Activated CD8-positive, alpha-beta memory T cell treated with anti-CD3 and anti-CD28 coated beads, Interleukin-2, amount 10 ng/mL, durations not matched to agents 7 days and 5 days (primary cell): Measurements from ENCODE around the gene PLOD3. TPM values are rescaled to one million over a fixed set of nuclear protein-coding genes. Genes with fewer than 3 reads are reported as not detected.
"Not testable (repeated sequence)": the region's sequence is repeated elsewhere in the genome, so short reads cannot be mapped to it uniquely, and the experiment has no call there.

Experiments used
- ATAC-seq: fragments of 150-1000 bp; cut with Tn5 transposase; one replicate; pipeline ENCODE4 v1.10.0; 2021; ENCODE audit warnings: moderate library complexity
- CTCF ChIA-PET: fragments of 350-600 bp; sonication (Branson Sonifier 250); formaldehyde crosslinking; loops from one replicate; lab custom pipeline; 2021; ENCODE audit warnings: antibody characterized with exemption; lab: Charles Lee
- DNase-seq: peaks from one replicate; pipeline ENCODE4 v3.0.0-alpha.2; 2020
- H3K27ac Mint-ChIP-seq: one replicate; pipeline ENCODE4 v1.8.0; 2021; ENCODE audit warnings: mild to moderate bottlenecking, mixed read lengths
- H3K27me3 Mint-ChIP-seq: one replicate; pipeline ENCODE4 v1.8.0; 2021; ENCODE audit warnings: mixed read lengths
- H3K36me3 Mint-ChIP-seq: one replicate; pipeline ENCODE4 v1.8.0; 2021; ENCODE audit warnings: mild to moderate bottlenecking, mixed read lengths
- H3K4me1 Mint-ChIP-seq: one replicate; pipeline ENCODE4 v1.8.0; 2021; ENCODE audit warnings: mixed read lengths
- H3K4me3 Mint-ChIP-seq: one replicate; pipeline ENCODE4 v1.8.0; 2021; ENCODE audit warnings: mild to moderate bottlenecking, moderate library complexity, mixed read lengths
- H3K9me3 Mint-ChIP-seq: one replicate; pipeline ENCODE4 v1.8.0; 2022; ENCODE audit warnings: low read depth, mixed read lengths
- total RNA-seq, 2 experiments: library from RNA; stranded (reverse); gene quantifications; one replicate each; pipeline ENCODE4 v1.2.3, GENCODE V29; 2021

The PLOD3 gene, protein sequence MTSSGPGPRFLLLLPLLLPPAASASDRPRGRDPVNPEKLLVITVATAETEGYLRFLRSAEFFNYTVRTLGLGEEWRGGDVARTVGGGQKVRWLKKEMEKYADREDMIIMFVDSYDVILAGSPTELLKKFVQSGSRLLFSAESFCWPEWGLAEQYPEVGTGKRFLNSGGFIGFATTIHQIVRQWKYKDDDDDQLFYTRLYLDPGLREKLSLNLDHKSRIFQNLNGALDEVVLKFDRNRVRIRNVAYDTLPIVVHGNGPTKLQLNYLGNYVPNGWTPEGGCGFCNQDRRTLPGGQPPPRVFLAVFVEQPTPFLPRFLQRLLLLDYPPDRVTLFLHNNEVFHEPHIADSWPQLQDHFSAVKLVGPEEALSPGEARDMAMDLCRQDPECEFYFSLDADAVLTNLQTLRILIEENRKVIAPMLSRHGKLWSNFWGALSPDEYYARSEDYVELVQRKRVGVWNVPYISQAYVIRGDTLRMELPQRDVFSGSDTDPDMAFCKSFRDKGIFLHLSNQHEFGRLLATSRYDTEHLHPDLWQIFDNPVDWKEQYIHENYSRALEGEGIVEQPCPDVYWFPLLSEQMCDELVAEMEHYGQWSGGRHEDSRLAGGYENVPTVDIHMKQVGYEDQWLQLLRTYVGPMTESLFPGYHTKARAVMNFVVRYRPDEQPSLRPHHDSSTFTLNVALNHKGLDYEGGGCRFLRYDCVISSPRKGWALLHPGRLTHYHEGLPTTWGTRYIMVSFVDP
- total RNA-seq = 10 to 100 TPM; 41.6 to 42.3 TPM

DNA sequence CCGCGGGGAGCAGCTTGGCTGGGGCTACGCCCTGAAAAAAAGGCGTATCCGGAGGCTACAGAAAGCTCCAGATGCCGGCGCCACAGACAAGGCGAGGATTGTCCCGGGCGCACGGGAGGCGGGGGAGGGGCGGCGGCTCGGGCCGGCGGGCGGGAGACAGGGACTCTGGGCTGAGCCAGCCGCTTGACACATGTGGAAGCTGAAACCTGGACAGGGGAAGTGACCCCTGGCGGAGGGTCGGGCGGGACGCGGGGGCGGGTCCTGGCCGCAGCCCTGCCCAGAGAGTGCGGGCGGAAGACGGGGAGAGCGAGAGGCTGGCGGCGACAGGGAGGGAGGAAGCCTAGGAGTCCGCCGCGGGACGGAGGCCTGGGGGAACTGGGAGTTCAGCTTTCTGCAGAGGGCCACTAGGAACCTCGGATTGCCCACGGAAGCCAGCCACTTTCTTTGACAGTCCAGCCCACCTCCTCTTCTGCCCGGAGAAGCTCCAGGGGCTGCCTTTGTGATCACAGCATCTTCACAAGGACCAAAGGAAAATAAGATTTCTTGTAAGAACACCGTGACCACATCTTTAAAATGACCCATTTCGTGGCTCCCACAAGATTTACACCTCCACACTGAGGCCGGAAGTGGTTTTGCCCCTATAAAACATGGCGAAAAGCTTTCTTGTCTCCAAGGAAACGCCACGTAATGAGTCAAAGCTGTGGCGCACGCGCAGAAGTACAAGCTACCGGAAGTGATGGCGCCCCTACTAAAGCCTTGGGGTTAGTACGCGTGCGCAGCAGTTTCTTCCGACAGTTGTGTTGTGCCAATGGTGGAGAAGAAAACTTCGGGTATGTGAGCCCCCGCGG, at the start of gene PLOD3, which contains the start of gene ZNHIT1:
Gene PLOD3 (minus strand): TSS at position 194 of the 848 bp plus-strand sequence. CDS start 307 bp downstream, outside the sequence.
Gene ZNHIT1 (plus strand): TSS at position 778 of the 848 bp plus-strand sequence. CDS start 31 bp downstream, at position 809.
- Mint-ChIP-seq H3K9me3 (no peaks in the 10 kb centered on the region), H3K27ac (peak within 1 kb of the TSS; percentile 84), H3K36me3 (peaks cover 4% of the 10 kb centered on the region), H3K27me3 (no peaks in the 10 kb centered on the region), H3K4me3 (peak within 1 kb of the TSS; percentile 93), H3K4me1 (peaks cover 27% of the 10 kb centered on the region)
- CTCF ChIA-PET = interaction anchor here (0.9 to 2.9 kb wide), 23 partner anchors 9 to 366 kb away, joined by 3 to 69 read pairs (median 5); partner anchors contain the start of genes FIS1, MOGAT3, SLC12A9 and UFSP1
- peak; percentile 98 for DNase-seq
- ATAC-seq = peak; percentile 74

DNA sequence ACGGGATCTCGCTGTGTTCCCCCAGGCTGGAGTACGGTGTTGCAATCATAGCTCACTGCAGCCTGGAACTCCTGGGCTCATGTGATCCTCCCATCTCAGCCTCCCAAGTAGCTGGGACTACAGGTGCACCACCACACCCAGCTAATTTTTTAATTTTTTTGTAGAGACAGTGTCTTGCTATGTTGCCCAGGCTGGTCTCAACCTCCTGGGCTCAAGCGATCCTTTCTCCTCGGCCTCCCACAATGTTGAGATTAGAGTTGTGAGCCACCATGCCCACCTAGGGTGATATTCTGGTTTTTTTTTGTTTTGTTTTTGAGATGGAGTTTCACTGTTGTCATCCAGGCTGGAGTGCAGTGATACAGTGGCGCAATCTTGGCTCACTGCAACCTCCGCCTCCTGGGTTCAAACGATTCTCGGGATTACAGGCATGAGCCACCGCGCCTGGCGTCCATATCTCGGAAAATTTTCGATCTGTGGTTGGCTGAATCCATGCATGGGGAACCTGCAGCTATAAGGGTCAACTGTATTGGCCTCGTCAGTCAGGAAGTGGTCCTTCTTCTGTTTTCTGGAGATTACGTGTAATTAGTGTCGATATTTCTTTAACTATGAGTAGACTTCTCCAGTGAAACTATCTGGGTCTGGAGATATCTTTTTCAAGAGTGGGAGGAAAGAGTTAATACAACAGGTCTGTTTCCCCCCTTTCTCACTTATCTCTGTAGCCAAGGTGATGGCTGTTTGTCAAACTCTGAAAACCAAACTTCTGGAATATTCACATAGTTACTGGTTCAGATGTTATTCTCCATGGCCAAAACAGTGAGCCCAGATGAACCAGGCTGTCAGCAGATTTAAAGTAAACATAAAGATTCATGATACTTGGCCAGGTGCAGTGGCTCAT, 48.5 kb upstream of the PLOD3 start:
- Mint-ChIP-seq H3K9me3 (no peaks in the 10 kb centered on the region), H3K36me3 (no peaks in the 10 kb centered on the region), H3K27me3 (peaks cover 5% of the 10 kb centered on the region), H3K4me3 (no peak overlapping the region), H3K4me1 (no peaks in the 10 kb centered on the region), H3K27ac (no peak overlapping the region)
- CTCF ChIA-PET = interaction anchor here (1.4 to 1.6 kb wide), 2 partner anchors 14 to 17 kb away, joined by 3 to 5 read pairs; no protein-coding TSS in a partner anchor
- DNase-seq (no peak), ATAC-seq (no peak)

DNA sequence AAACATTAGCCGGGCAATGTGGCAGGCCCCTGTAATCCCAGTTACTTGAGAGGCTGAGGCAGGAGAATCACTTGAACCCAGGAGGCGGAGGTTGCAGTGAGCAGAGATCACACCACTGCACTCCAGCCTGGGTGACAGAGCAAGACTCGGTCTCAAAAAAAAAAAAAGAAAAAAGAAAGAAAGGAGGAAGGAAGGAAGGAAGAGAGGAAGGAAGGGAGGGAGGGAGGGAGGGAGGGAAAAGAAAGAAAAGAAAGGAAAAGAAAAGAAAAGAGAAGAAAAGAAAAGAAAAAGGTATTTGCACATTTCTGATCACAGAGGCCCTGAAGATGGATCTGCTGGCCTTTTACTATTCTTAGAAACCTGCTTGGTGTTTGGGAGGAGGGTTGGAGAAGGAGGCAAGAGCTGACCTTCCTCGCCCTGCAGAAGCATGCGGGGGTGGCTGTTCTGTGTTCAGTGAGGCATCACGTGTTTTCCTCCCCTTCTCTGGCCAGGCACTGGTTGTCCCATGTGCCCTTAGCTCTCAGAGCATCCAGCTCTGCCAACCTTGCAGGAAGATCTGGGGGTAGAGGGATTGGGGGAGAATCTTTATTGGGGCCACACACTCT, 46.8 kb upstream of the PLOD3 start:
- DNase-seq, H3K4me1 Mint-ChIP-seq, H3K36me3 Mint-ChIP-seq, H3K9me3 Mint-ChIP-seq, H3K27ac Mint-ChIP-seq, ATAC-seq, H3K4me3 Mint-ChIP-seq, H3K27me3 Mint-ChIP-seq: not testable (repeated sequence)
- CTCF ChIA-PET = interaction anchor here (0.8 to 1.6 kb wide), 3 partner anchors 10 to 120 kb away, joined by 3 to 5 read pairs (median 3); no protein-coding TSS in a partner anchor

DNA sequence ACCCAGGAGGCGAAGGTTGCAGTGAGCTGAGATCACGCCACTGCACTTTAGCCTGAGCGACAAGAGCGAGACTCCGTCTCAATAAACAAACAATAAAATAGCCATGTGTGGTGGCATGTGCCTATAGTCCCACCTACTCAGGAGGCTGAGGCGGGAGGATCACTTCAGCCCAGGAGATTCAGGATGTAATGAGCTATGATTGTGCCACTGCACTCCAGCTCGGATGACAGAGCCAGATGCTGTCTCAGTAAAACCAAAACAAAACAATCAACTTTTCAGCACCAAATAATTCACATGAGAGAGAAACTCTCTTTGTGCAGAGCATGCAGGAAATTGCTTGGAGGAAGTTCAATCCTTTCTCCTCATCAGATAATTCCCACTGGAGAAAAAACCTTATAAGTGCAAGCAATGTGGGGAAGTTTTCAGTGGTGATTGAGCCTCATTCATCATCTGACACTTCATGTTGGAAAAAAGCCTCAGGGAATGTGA, 40.9 kb upstream of the PLOD3 start:
- CTCF ChIA-PET = interaction anchor here (0.7 to 1.6 kb wide), 4 partner anchors 15 to 918 kb away, joined by 3 to 9 read pairs (median 4); no protein-coding TSS in a partner anchor
- H3K4me1 Mint-ChIP-seq = no peaks in the 10 kb centered on the region

DNA sequence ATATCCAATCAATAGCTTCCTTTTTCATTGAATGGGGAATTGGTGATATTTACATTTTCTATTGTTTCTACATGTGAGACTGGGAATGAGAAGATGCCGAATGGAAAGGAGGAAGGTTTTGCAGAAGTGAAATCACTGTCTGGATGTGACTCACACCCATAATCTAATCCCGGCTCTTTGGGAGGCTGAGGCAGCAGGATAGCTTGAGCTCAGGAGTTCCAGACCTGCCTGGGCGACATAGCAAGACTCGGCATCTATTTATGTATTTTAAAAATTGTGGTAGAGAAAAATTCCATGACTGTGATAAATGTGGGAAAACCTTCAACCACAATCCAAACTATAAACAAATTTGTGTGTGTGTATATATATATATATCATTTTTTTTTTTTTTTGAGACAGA, 38.4 kb upstream of the PLOD3 start:
- H3K4me3 Mint-ChIP-seq = no peak overlapping the region
- ATAC-seq (no peak), DNase-seq (no peak)
- peaks cover 13% of the 10 kb centered on the region for H3K4me1 Mint-ChIP-seq
- no peaks in the 10 kb centered on the region for H3K9me3 Mint-ChIP-seq
- peaks cover 7% of the 10 kb centered on the region for H3K36me3 Mint-ChIP-seq
- H3K27ac Mint-ChIP-seq = no peak overlapping the region
- CTCF ChIA-PET = interaction anchor here (1.3 to 1.4 kb wide), 3 partner anchors 12 to 112 kb away, joined by 3 to 4 read pairs (median 4); partner anchors contain the start of gene ZNHIT1
- no peaks in the 10 kb centered on the region for H3K27me3 Mint-ChIP-seq

More for the DNA sequence above, 40.9 kb upstream of the PLOD3 start:
- DNase-seq (no peak), ATAC-seq (no peak)
- H3K27ac Mint-ChIP-seq = no peak overlapping the region
- no peaks in the 10 kb centered on the region for H3K36me3 Mint-ChIP-seq
- no peak overlapping the region for H3K4me3 Mint-ChIP-seq
- no peaks in the 10 kb centered on the region for H3K27me3 Mint-ChIP-seq
- H3K9me3 Mint-ChIP-seq = no peaks in the 10 kb centered on the region

DNA sequence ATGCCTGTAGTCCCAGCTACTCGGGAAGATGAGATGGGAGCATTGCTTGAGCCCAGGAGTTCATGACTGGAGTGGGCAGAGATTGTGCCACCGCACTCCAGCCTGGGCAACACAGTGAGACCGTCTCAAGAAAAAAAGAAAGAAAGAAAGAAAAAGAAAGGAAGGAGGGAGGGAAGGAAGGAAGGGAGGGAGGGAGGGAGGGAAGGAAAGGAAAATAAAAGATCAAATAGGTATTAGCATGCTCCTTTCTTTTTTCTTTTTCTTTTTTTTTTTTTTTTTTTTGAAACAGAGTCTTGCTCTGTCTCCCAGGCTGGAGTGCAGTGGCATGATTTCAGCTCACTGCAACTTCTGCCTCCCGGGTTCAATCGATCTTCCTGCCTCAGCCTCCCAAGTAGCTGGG, 35.8 kb upstream of the PLOD3 start:
- DNase-seq, H3K27ac Mint-ChIP-seq, H3K4me3 Mint-ChIP-seq, ATAC-seq, H3K27me3 Mint-ChIP-seq, H3K9me3 Mint-ChIP-seq: not testable (repeated sequence)
- CTCF ChIA-PET = interaction anchor here (0.6 to 2.8 kb wide), 4 partner anchors 9 to 115 kb away, joined by 4 to 17 read pairs (median 12); partner anchors contain the start of genes PLOD3 and ZNHIT1
- Mint-ChIP-seq H3K4me1 (peaks cover 22% of the 10 kb centered on the region), H3K36me3 (peaks cover 15% of the 10 kb centered on the region)

DNA sequence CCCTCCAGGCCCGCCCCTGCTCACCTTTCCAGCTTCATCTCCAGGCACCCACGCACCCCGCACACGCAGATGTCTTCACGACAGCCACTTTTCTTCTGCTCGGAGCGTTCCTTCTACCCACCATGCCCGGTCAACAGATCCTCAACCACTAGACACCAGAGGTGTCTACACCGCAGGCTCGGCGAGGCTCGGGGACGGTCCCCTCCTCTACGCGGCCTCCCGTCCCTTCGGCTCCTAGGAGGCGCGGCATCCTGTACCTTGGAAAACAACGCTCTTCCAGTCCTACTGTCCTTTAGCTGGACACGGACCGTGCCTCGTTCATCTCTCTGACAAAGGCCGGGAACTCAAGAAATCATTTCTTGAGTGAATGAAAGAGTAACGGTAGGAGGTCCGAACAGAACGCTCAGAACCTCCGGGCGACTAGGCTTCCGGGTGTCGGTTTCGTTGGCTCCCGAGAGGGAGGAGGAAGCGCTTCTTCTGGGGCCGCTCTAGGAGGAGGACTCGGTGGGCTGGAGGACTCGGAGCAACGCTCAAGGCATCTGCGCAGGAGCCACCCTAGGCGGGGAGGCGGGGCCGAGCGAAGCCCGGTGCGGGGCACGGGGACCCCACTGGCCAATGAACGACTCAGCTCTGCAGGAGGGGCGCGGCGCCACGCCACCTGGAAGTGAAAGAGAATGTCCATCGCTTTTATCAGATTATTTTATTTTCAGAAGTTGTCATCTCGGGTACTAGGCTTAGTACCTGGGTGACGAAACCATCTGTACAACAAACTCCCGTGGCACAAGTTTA, 34.7 kb upstream of the PLOD3 start:
- Mint-ChIP-seq H3K36me3 (peaks cover 18% of the 10 kb centered on the region), H3K27me3 (no peaks in the 10 kb centered on the region), H3K27ac (peak overlapping the region; percentile 92), H3K4me1 (peaks cover 28% of the 10 kb centered on the region), H3K4me3 (peak overlapping the region; percentile 89), H3K9me3 (no peaks in the 10 kb centered on the region)
- CTCF ChIA-PET = interaction anchor here (0.7 to 2.8 kb wide), 9 partner anchors 8 to 363 kb away, joined by 3 to 17 read pairs (median 4); partner anchors contain the start of genes PLOD3, UFSP1 and ZNHIT1
- ATAC-seq (peak; percentile 100), DNase-seq (peak; percentile 100)

DNA sequence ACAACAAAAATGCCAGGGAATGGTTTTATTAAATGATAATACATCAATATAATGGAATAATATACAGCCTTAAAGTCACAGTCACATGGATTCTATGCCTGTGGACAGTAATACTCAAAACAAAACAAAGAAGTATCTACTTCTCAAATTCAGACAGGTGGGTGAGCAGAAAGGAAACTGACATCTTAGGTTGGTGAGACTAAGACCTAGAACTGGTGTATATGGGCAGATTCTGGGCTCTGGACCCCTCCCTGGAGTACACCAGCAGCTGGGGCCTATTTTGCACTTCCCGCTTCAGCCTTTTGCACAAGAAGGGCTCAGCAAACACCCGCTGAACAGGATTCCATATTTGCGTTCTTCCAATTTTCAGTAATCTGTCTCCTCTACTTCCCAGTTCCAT, 32.9 kb upstream of the PLOD3 start:
- H3K4me3 Mint-ChIP-seq = peak overlapping the region; percentile 89
- ATAC-seq (no peak), DNase-seq (no peak)
- peak overlapping the region; percentile 34 for H3K27ac Mint-ChIP-seq
- CTCF ChIA-PET = interaction anchor here (0.7 to 2.8 kb wide), 3 partner anchors 32 to 232 kb away, joined by 3 to 17 read pairs (median 4); partner anchors contain the start of genes PLOD3 and ZNHIT1
- peaks cover 25% of the 10 kb centered on the region for H3K36me3 Mint-ChIP-seq
- no peaks in the 10 kb centered on the region for H3K9me3 Mint-ChIP-seq
- H3K4me1 Mint-ChIP-seq = peaks cover 36% of the 10 kb centered on the region
- no peaks in the 10 kb centered on the region for H3K27me3 Mint-ChIP-seq

DNA sequence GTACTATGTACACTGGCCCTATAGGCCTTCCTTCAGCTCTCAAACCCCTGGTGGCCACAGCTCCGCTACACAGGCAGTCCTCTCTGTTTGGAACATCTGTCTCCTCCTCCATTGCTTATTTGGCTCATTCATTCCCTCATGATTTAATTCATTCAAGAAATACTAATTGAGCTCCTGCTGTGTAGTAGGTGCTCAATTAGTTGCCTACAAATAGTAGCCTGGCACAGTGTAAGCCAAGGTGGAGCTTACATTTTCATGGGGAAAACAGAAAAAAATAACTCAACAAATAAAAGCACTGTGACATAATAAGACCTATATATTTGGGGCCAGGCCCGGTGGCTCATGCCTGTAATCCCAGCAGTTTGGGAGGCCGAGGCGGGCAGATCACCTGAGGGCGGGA, 30.9 kb upstream of the PLOD3 start:
- Mint-ChIP-seq H3K27ac (no peak overlapping the region), H3K9me3 (no peaks in the 10 kb centered on the region), H3K4me1 (peaks cover 49% of the 10 kb centered on the region), H3K36me3 (peaks cover 26% of the 10 kb centered on the region), H3K27me3 (no peaks in the 10 kb centered on the region), H3K4me3 (no peak overlapping the region)
- CTCF ChIA-PET = interaction anchor here (0.9 to 1.4 kb wide), 2 partner anchors 30 to 43 kb away, joined by 3 to 5 read pairs; partner anchors contain the start of gene ZNHIT1
- DNase-seq (no peak), ATAC-seq (no peak)

DNA sequence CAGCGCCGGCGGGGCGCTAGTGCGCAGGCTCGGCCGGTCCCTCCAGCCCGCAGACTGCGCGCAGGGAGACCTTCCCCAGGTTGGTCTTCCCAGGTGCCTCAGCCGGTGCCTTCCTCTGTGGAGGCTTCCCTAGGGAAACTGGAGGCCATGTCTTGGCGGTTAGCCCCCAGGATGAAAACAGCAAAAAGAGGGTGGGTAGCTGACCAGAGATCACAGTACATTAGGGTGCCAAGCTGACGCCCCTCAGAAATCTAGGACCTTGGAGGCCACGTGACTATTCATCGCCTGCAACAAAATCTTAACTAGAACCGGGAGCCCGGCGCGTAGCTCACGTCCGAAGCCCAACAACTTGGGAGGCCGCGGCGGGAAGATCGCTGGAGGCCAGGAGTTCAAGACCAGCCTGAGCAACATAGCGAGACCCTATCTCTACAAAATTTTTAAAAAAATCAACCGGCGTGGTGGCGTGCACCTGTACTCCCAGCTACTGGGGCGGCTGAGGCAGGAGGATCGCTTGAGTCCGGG, 27.8 kb upstream of the PLOD3 start:
- peaks cover 34% of the 10 kb centered on the region for H3K4me1 Mint-ChIP-seq
- peaks cover 15% of the 10 kb centered on the region for H3K36me3 Mint-ChIP-seq
- no peaks in the 10 kb centered on the region for H3K27me3 Mint-ChIP-seq
- DNase-seq = no peak
- CTCF ChIA-PET = interaction anchor here (0.5 to 5.3 kb wide), 10 partner anchors 19 to 101 kb away, joined by 3 to 69 read pairs (median 10); partner anchors contain the start of genes IFT22, PLOD3 and ZNHIT1
- peak overlapping the region; percentile 91 for H3K4me3 Mint-ChIP-seq
- no peaks in the 10 kb centered on the region for H3K9me3 Mint-ChIP-seq
- peak overlapping the region; percentile 94 for H3K27ac Mint-ChIP-seq
- no peak for ATAC-seq
